Measurements from ENCODE around the gene DIPK1B.

- TF ChIP-seq CTCF (IDR thresholded peaks at IDR 0.05) (peak in 1 of 4 experiments; percentile 25), POLR2A (IDR thresholded peaks at IDR 0.05) (no peak)
These were observed 47.2 kb upstream of the DIPK1B start for GRCh38 chr9:136665111-136665703.
